ENCODE measurements around the gene PPM1L.
"Not testable (repeated sequence)": the region's sequence is repeated elsewhere in the genome, so short reads cannot be mapped to it uniquely, and the experiment has no call there.

Gene PPM1L

GRCh38 chr3:160941885-160942494 lies 186.0 kb downstream of the PPM1L start:
- DNase-seq: peak; percentile 77

- no peak for DNase-seq
Observed at GRCh38 chr3:160943996-160944395, 188.0 kb downstream of the PPM1L start.

- DNase-seq: no peak
Observed at GRCh38 chr3:160945336-160945735, 189.3 kb downstream of the PPM1L start.

- no peak for DNase-seq
Observed at GRCh38 chr3:160948273-160948672, 192.2 kb downstream of the PPM1L start.

- DNase-seq: no peak
Observed at GRCh38 chr3:160949460-160949859, 193.4 kb downstream of the PPM1L start.

GRCh38 chr3:160950542-160950941 lies 194.5 kb downstream of the PPM1L start:
- no peak for DNase-seq

GRCh38 chr3:160950954-160951353 lies 194.9 kb downstream of the PPM1L start:
- no peak for DNase-seq

GRCh38 chr3:160951642-160952487 lies 195.8 kb downstream of the PPM1L start:
- no peak for DNase-seq

- no peak for DNase-seq
Observed at GRCh38 chr3:160953686-160954085, 197.7 kb downstream of the PPM1L start.

GRCh38 chr3:160956785-160957184 lies 200.8 kb downstream of the PPM1L start:
- DNase-seq: no peak

GRCh38 chr3:160960568-160960967 lies 204.5 kb downstream of the PPM1L start:
- no peak for DNase-seq

GRCh38 chr3:160963949-160964348 lies 207.9 kb downstream of the PPM1L start:
- no peak for DNase-seq

GRCh38 chr3:160968761-160969160 lies 212.7 kb downstream of the PPM1L start:
- DNase-seq: no peak

- DNase-seq: no peak
Observed at GRCh38 chr3:160973067-160973809, 217.2 kb downstream of the PPM1L start.

- no peak for DNase-seq
Observed at GRCh38 chr3:160977773-160978172, 221.7 kb downstream of the PPM1L start.

- DNase-seq: no peak
Observed at GRCh38 chr3:160980740-160981139, 224.7 kb downstream of the PPM1L start.

GRCh38 chr3:160981217-160981938 lies 225.3 kb downstream of the PPM1L start:
- peak; percentile 29 for DNase-seq

GRCh38 chr3:160982491-160982890 lies 226.5 kb downstream of the PPM1L start:
- no peak for DNase-seq

GRCh38 chr3:160983900-160984299 lies 227.9 kb downstream of the PPM1L start:
- DNase-seq: not testable (repeated sequence)

- no peak for DNase-seq
Observed at GRCh38 chr3:160986069-160986468, 230.0 kb downstream of the PPM1L start.

GRCh38 chr3:160987982-160988964 lies 232.2 kb downstream of the PPM1L start:
- no peak for DNase-seq

- no peak for DNase-seq
Observed at GRCh38 chr3:160990446-160990845, 234.4 kb downstream of the PPM1L start.
